Sigmoid colon (tissue), 4 donors: Measurements from ENCODE around the gene STRA6.

Experiments used
- EP300 ChIP-seq, 4 donors: sonication (generic); formaldehyde crosslinking; IDR thresholded peaks; one replicate each; pipeline ENCODE4 v1.6.1; 2017; ENCODE audit warnings: antibody characterized with exemption in 4 of 4
- POLR2A ChIP-seq, 2 donors: fragments of 450-650 bp; IDR thresholded peaks; one replicate each; pipeline ENCODE4 v1.6.1; 2016; ENCODE audit warnings: antibody characterized with exemption in 2 of 2, mild to moderate bottlenecking in 2 of 2, moderate library complexity in 2 of 2
- POLR2AphosphoS5 ChIP-seq, 4 donors: sonication (generic); formaldehyde crosslinking; IDR thresholded peaks; one replicate each; pipeline ENCODE4 v1.6.1; 2017; ENCODE audit warnings: antibody characterized with exemption in 4 of 4
- TF ChIP-seq, protein P1 (sequence below), 4 experiments: fragments of 450-650 bp in 3 of 4; fragments of 200-600 bp in 1 of 4; IDR thresholded peaks; one replicate each; pipeline ENCODE4 v1.5.1; 2016 to 2019; ENCODE audit warnings: antibody characterized with exemption in 4 of 4, mild to moderate bottlenecking in 3 of 4, moderate library complexity in 2 of 4

DNA sequence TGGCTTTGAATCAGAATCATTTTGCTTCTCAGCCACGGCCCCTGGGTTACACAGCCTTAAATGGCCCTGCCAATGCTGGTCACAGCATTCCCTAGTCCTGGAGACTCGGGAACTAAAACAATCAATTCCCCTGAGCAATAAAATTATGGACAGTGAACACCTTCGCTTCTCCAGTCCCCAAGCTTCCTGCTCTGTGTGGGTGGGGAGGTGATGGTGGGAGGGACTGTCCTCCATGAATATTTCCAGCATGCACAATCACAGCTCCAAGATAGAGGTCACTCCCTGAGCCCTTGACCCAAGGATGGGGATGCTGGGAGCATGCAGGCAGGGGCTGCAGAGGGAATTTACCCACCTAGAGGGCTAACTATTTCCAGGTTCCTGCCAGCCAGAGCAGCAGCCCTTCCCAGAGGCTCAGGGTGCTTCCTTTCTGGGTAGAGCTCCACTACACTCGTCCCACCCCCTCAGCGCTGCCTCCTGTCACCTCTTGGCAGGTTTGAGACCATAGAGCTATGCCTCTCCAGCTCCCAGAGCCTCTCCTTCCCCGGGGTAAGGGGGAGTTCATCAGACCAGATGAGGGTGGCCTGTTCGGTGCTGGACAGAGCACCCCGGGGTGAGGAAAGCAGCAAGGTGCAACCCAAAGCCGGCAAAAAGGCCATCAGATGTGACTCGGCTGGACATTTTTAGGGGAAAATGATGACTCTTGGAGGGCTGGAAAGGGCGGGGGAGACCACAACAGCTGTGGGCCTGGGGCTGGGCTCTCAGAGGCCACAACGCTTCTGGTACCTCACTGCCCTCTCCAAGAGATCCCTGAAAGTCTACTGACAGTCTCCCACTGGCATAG lies 19.0 kb upstream of the STRA6 start:
- TF ChIP-seq, protein P1, sequence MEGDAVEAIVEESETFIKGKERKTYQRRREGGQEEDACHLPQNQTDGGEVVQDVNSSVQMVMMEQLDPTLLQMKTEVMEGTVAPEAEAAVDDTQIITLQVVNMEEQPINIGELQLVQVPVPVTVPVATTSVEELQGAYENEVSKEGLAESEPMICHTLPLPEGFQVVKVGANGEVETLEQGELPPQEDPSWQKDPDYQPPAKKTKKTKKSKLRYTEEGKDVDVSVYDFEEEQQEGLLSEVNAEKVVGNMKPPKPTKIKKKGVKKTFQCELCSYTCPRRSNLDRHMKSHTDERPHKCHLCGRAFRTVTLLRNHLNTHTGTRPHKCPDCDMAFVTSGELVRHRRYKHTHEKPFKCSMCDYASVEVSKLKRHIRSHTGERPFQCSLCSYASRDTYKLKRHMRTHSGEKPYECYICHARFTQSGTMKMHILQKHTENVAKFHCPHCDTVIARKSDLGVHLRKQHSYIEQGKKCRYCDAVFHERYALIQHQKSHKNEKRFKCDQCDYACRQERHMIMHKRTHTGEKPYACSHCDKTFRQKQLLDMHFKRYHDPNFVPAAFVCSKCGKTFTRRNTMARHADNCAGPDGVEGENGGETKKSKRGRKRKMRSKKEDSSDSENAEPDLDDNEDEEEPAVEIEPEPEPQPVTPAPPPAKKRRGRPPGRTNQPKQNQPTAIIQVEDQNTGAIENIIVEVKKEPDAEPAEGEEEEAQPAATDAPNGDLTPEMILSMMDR (IDR thresholded peaks at IDR 0.05): no peak
- no peak for TF ChIP-seq POLR2AphosphoS5 (IDR thresholded peaks at IDR 0.05)
- TF ChIP-seq POLR2A (IDR thresholded peaks at IDR 0.05): no peak
- TF ChIP-seq EP300 (IDR thresholded peaks at IDR 0.05): no peak
